ENCODE data around the gene ZIC1.

DNA sequence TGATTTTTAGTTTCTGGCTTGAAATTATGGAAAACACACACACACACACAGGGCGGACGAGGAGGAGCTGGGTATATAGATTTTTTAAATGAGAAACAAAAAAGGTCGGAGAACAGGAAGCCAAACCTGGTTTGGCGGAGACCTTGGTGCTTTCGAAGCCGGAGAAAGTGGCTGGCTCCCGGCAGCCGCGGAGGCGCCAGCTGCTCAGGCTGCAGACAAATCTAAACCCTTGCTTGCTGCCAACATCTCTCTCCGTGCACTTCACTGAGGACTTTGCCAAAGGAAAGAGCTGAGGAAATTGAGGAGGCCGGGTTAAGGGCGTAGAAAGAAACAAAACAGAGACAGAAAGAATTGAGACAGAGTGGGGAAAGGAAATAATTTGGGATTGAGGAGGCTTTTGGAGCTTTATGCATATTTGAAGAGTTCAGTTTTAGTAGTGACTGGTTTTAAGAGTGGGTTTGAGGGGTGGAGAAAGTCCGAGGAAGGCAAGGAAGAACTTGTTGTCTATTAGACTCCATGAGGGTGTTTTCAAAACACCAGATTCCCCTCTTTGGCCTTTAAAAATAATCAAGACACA is 2.2 kb downstream of the ZIC1 start:
- TF ChIP-seq CTCF (IDR thresholded peaks at IDR 0.05), result no peak
- no peak for TF ChIP-seq REST (IDR thresholded peaks at IDR 0.05; ENCODE audit: insufficient read depth in 1 of 2, low read depth in 2 of 2, low read length in 1 of 2)
- no peak for TF ChIP-seq POLR2AphosphoS5 (IDR thresholded peaks at IDR 0.05; ENCODE audit: low read depth, low read length)
- TF ChIP-seq SIN3A (IDR thresholded peaks at IDR 0.05; ENCODE audit: borderline replicate concordance, insufficient read depth, low read depth, low read length), result no peak
